ENCODE data around the gene DYNC2H1. TPM values are rescaled to one million over a fixed set of nuclear protein-coding genes. Genes with fewer than 3 reads are reported as not detected.

DYNC2H1 gene
- total RNA-seq, 2 donors from 2014 or later: 7.3 to 20.0 TPM

DNA sequence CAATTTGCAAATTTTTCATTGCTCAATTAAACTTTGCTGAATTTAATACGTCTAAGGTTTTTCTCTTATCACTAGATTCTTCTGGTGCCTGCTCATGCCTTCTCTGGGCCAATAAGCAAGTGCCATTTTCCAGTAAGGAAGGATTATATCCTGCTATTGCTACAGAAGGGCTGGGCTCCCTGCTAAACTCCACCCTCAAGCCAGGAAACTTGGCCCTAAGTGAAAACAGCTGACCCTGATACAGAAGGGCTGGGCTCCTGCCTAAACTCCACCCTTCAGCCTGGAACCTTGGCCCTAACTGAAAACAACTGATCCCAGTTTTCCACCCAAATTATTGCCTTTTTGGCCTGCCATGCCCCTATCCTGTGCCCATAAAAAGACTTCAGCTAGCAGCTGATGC is 385.3 kb downstream of the DYNC2H1 start:
- no peaks in the 10 kb centered on the region for H3K27me3 ChIP-seq (replicated peaks; ENCODE audit: insufficient read depth)
- no peak overlapping the region for H3K27ac ChIP-seq
- TF ChIP-seq CTCF (IDR thresholded peaks at IDR 0.05): no peak
- DNase-seq (ENCODE audit: low spot score) (no peak), ATAC-seq (ENCODE audit: insufficient number of reproducible peaks, low FRiP score, low read depth) (no peak)
- H3K4me1 ChIP-seq (ENCODE audit: control insufficient read depth in 1 of 2, low read depth in 2 of 2): no peaks in the 10 kb centered on the region
- H3K4me3 ChIP-seq: no peak overlapping the region
- no peaks in the 10 kb centered on the region for H3K36me3 ChIP-seq
- H3K9me3 ChIP-seq: no peaks in the 10 kb centered on the region

DNA sequence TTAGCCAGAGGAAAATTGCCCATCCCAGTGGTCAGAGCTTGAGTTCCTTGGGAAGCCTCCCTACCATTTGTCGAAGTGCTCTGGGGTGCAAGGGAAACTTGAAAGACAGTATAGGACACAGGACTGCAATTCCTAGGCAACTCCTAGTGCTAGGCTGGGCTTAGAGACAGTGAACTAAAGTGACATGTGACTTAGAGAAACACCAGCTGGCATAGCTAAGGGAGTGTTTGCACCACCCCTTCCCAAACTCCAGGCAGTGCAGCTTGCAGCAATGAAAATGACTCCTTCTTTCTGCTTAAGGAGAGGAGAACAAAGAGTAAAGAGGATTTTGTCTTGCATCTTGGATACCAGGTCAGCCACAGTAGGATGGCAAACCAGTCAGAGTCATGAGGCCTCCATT is 388.0 kb downstream of the DYNC2H1 start:
- TF ChIP-seq CTCF (IDR thresholded peaks at IDR 0.05): no peak
- Histone ChIP-seq H3K9me3 (no peaks in the 10 kb centered on the region), H3K27ac (no peak overlapping the region), H3K4me3 (no peak overlapping the region), H3K4me1 (ENCODE audit: control insufficient read depth in 1 of 2, low read depth in 2 of 2) (no peaks in the 10 kb centered on the region), H3K27me3 (replicated peaks; ENCODE audit: insufficient read depth) (no peaks in the 10 kb centered on the region), H3K36me3 (no peaks in the 10 kb centered on the region)
- ATAC-seq (ENCODE audit: insufficient number of reproducible peaks, low FRiP score, low read depth) (no peak), DNase-seq (ENCODE audit: low spot score) (no peak)

GRCh38 chr11:103499710-103500340 is 390.6 kb downstream of the DYNC2H1 start:
- no peak overlapping the region for H3K4me3 ChIP-seq
- no peaks in the 10 kb centered on the region for H3K9me3 ChIP-seq
- ATAC-seq (ENCODE audit: insufficient number of reproducible peaks, low FRiP score, low read depth) (no peak), DNase-seq (ENCODE audit: low spot score) (no peak)
- TF ChIP-seq CTCF (IDR thresholded peaks at IDR 0.05): no peak
- H3K4me1 ChIP-seq (ENCODE audit: control insufficient read depth in 1 of 2, low read depth in 2 of 2): no peaks in the 10 kb centered on the region
- no peaks in the 10 kb centered on the region for H3K36me3 ChIP-seq
- H3K27ac ChIP-seq: no peak overlapping the region
- H3K27me3 ChIP-seq (replicated peaks; ENCODE audit: insufficient read depth): no peaks in the 10 kb centered on the region

DNA sequence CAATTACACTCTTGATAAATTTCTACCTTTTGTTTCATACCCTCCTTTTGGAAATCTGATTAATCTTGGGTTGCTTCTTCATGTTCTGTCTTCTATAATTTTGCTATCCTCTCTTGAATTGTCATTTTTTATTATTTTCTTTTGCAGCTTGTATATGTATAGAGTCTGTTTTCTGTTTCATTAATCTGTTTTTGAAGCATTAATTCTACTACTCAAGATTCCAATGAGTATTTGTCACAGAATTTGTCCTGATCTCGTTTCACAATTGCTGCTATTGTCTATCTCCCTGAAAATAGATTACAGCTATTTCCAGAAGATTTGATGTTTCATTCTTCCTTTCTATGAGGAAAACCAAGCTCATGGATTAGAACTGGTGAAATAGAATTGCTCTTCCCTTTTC is 406.1 kb downstream of the DYNC2H1 start:
- no peaks in the 10 kb centered on the region for H3K9me3 ChIP-seq
- no peak for ATAC-seq (ENCODE audit: insufficient number of reproducible peaks, low FRiP score, low read depth)
- H3K4me3 ChIP-seq: no peak overlapping the region
- no peaks in the 10 kb centered on the region for H3K4me1 ChIP-seq (ENCODE audit: control insufficient read depth in 1 of 2, low read depth in 2 of 2)
- H3K27me3 ChIP-seq (replicated peaks; ENCODE audit: insufficient read depth): no peaks in the 10 kb centered on the region
- TF ChIP-seq CTCF (IDR thresholded peaks at IDR 0.05): no peak
- no peak for DNase-seq (ENCODE audit: low spot score)
- no peaks in the 10 kb centered on the region for H3K36me3 ChIP-seq
- H3K27ac ChIP-seq: no peak overlapping the region

GRCh38 chr11:103520792-103521191 is 411.6 kb downstream of the DYNC2H1 start:
- Histone ChIP-seq H3K27ac (no peak overlapping the region), H3K27me3 (replicated peaks; ENCODE audit: insufficient read depth) (no peaks in the 10 kb centered on the region), H3K36me3 (no peaks in the 10 kb centered on the region), H3K4me1 (ENCODE audit: control insufficient read depth in 1 of 2, low read depth in 2 of 2) (no peaks in the 10 kb centered on the region), H3K9me3 (no peaks in the 10 kb centered on the region), H3K4me3 (no peak overlapping the region)
- DNase-seq (ENCODE audit: low spot score) (no peak), ATAC-seq (ENCODE audit: insufficient number of reproducible peaks, low FRiP score, low read depth) (no peak)
- TF ChIP-seq CTCF (IDR thresholded peaks at IDR 0.05): no peak
